Measurements from ENCODE around the gene LTK.

Gene LTK

GRCh38 chr15:41512940-41513505, 604 bp downstream of the LTK start:
- TF ChIP-seq TAF1 (IDR thresholded peaks at IDR 0.05; ENCODE audit: low read depth) (no peak), MAX (IDR thresholded peaks at IDR 0.05) (no peak), CREB1 (IDR thresholded peaks at IDR 0.05; ENCODE audit: low read depth) (no peak), EP300 (IDR thresholded peaks at IDR 0.05; ENCODE audit: borderline replicate concordance) (no peak), EGR1 (IDR thresholded peaks at IDR 0.05) (no peak), NFIC (IDR thresholded peaks at IDR 0.05) (no peak), REST (IDR thresholded peaks at IDR 0.05; ENCODE audit: low read depth) (no peak)

GRCh38 chr15:41512512-41512939, 1.1 kb downstream of the LTK start:
- no peak for TF ChIP-seq TEAD4 (IDR thresholded peaks at IDR 0.05)
- no peak for TF ChIP-seq RAD21 (IDR thresholded peaks at IDR 0.05; ENCODE audit: low read depth)
- TF ChIP-seq CEBPB (IDR thresholded peaks at IDR 0.05): no peak
- no peak for TF ChIP-seq TAF1 (IDR thresholded peaks at IDR 0.05; ENCODE audit: low read depth)
- no peak for TF ChIP-seq NFIC (IDR thresholded peaks at IDR 0.05)
- TF ChIP-seq YY1 (IDR thresholded peaks at IDR 0.05; ENCODE audit: low read depth): no peak

GRCh38 chr15:41511899-41512369, 1.7 kb downstream of the LTK start:
- TF ChIP-seq CEBPB (IDR thresholded peaks at IDR 0.05): no peak
- TF ChIP-seq CREB1 (IDR thresholded peaks at IDR 0.05; ENCODE audit: low read depth): no peak
- no peak for TF ChIP-seq RAD21 (IDR thresholded peaks at IDR 0.05; ENCODE audit: low read depth)
- no peak for TF ChIP-seq TEAD4 (IDR thresholded peaks at IDR 0.05)
- TF ChIP-seq EP300 (IDR thresholded peaks at IDR 0.05; ENCODE audit: borderline replicate concordance): no peak
- TF ChIP-seq TCF12 (IDR thresholded peaks at IDR 0.05; ENCODE audit: low read depth): no peak
- TF ChIP-seq USF1 (IDR thresholded peaks at IDR 0.05): no peak
- TF ChIP-seq YY1 (IDR thresholded peaks at IDR 0.05; ENCODE audit: low read depth): no peak
- no peak for TF ChIP-seq ZBTB7A (IDR thresholded peaks at IDR 0.05; ENCODE audit: low read depth)
- TF ChIP-seq FOXM1 (IDR thresholded peaks at IDR 0.05; ENCODE audit: borderline replicate concordance, low read depth): no peak
- TF ChIP-seq MAX (IDR thresholded peaks at IDR 0.05): no peak
- no peak for TF ChIP-seq NFIC (IDR thresholded peaks at IDR 0.05)

GRCh38 chr15:41511331-41511898, 2.2 kb downstream of the LTK start:
- TF ChIP-seq EGR1 (IDR thresholded peaks at IDR 0.05): no peak
- peak; percentile 7; the same call in 1 of the 2 replicates for TF ChIP-seq RAD21 (IDR thresholded peaks at IDR 0.05; ENCODE audit: low read depth)
- no peak for TF ChIP-seq NFIC (IDR thresholded peaks at IDR 0.05)
- 0 out of 2 replicates have a peak, but pooled peaks have one; percentile 18 for TF ChIP-seq ZBTB7A (IDR thresholded peaks at IDR 0.05; ENCODE audit: low read depth)
- no peak for TF ChIP-seq TCF12 (IDR thresholded peaks at IDR 0.05; ENCODE audit: low read depth)
- no peak for TF ChIP-seq REST (IDR thresholded peaks at IDR 0.05; ENCODE audit: low read depth)
- TF ChIP-seq TAF1 (IDR thresholded peaks at IDR 0.05; ENCODE audit: low read depth): no peak
- no peak for TF ChIP-seq CEBPB (IDR thresholded peaks at IDR 0.05)

GRCh38 chr15:41510728-41511127, 2.9 kb downstream of the LTK start:
- TF ChIP-seq USF1 (IDR thresholded peaks at IDR 0.05) (no peak), RAD21 (IDR thresholded peaks at IDR 0.05; ENCODE audit: low read depth) (no peak)

GRCh38 chr15:41507820-41508290, 5.8 kb downstream of the LTK start:
- no peak for TF ChIP-seq USF1 (IDR thresholded peaks at IDR 0.05)
- TF ChIP-seq FOXM1 (IDR thresholded peaks at IDR 0.05; ENCODE audit: borderline replicate concordance, low read depth): no peak
- TF ChIP-seq YY1 (IDR thresholded peaks at IDR 0.05; ENCODE audit: low read depth): no peak
- no peak for TF ChIP-seq ZBTB7A (IDR thresholded peaks at IDR 0.05; ENCODE audit: low read depth)
- TF ChIP-seq NFIC (IDR thresholded peaks at IDR 0.05): peak; percentile 89
- peak; percentile 45; the same call in 1 of the 2 replicates for TF ChIP-seq EP300 (IDR thresholded peaks at IDR 0.05; ENCODE audit: borderline replicate concordance)
- peak; percentile 43; the same call in 1 of the 2 replicates for TF ChIP-seq MAX (IDR thresholded peaks at IDR 0.05)
- no peak for TF ChIP-seq TAF1 (IDR thresholded peaks at IDR 0.05; ENCODE audit: low read depth)
- TF ChIP-seq RAD21 (IDR thresholded peaks at IDR 0.05; ENCODE audit: low read depth): no peak
- TF ChIP-seq CREB1 (IDR thresholded peaks at IDR 0.05; ENCODE audit: low read depth): no peak
- 0 out of 2 replicates have a peak, but pooled peaks have one; percentile 14 for TF ChIP-seq TCF12 (IDR thresholded peaks at IDR 0.05; ENCODE audit: low read depth)
- TF ChIP-seq TEAD4 (IDR thresholded peaks at IDR 0.05): no peak
- TF ChIP-seq REST (IDR thresholded peaks at IDR 0.05; ENCODE audit: low read depth): no peak
- TF ChIP-seq EGR1 (IDR thresholded peaks at IDR 0.05): no peak
- TF ChIP-seq CEBPB (IDR thresholded peaks at IDR 0.05): no peak

Measured in Ishikawa (cell line).